Keratinocyte (primary cell): ENCODE results near the gene ELP4.

ENCODE experiments used
- CTCF ChIP-seq, 3 experiments: IDR thresholded peaks in 1 of 3; conservative IDR thresholded peaks in 1 of 3; optimal IDR thresholded peaks in 1 of 3; 2 replicates in 2 of 3; 3 replicates in 1 of 3; pipeline versions ENCODE3 to v1.5.1; 2011; ENCODE audit warnings: low read length in 3 of 3, mild to moderate bottlenecking in 3 of 3, moderate library complexity in 2 of 3, control low read depth in 1 of 3, inconsistent platforms in 1 of 3; ENCODE audit not compliant: insufficient read depth in 2 of 3; ENCODE audit errors: extremely low read depth in 1 of 3
- EZH2 ChIP-seq: IDR thresholded peaks from one replicate; pipeline ENCODE4 v1.6.1; 2012; ENCODE audit warnings: inconsistent platforms, mild to moderate bottlenecking, low read length, moderate library complexity

- TF ChIP-seq CTCF (optimal IDR thresholded peaks at IDR 0.05 in 1 of 3, IDR thresholded peaks at IDR 0.05 in 1 of 3, conservative IDR thresholded peaks at IDR 0.05 in 1 of 3; ENCODE audit: extremely low read depth in 1 of 3, insufficient read depth in 2 of 3, low read length in 3 of 3): no peak
- TF ChIP-seq EZH2: no peak
Measured at GRCh38 chr11:31664129-31664528, 154.6 kb downstream of the ELP4 start.
